COR-L47 (cell line): Measurements from ENCODE around the gene MSTN.
"Not testable (repeated sequence)": the region's sequence is repeated elsewhere in the genome, so short reads cannot be mapped to it uniquely, and the experiment has no call there.

Source experiments
- DNase-seq: peaks from one replicate; lab custom pipeline; 2025; lab: John Stamatoyannopoulos, UW

MSTN gene

GRCh38 chr2:190063624-190064023 is 1.1 kb upstream of the MSTN start:
- no peak for DNase-seq

GRCh38 chr2:190062053-190062452 is 476 bp downstream of the MSTN start:
- no peak for DNase-seq

- no peak for DNase-seq
These were observed 1.9 kb downstream of the MSTN start for GRCh38 chr2:190060626-190061025.

GRCh38 chr2:190060019-190060418 is 2.5 kb downstream of the MSTN start:
- DNase-seq: no peak

GRCh38 chr2:190053426-190053825 is 9.1 kb downstream of the MSTN start:
- no peak for DNase-seq

- no peak for DNase-seq
These were observed 10.2 kb downstream of the MSTN start for GRCh38 chr2:190052307-190052706.

GRCh38 chr2:190051223-190051622 is 11.3 kb downstream of the MSTN start:
- DNase-seq: no peak

GRCh38 chr2:190050001-190050400 is 12.5 kb downstream of the MSTN start:
- no peak for DNase-seq

- DNase-seq: no peak
These were observed 17.7 kb downstream of the MSTN start for GRCh38 chr2:190044866-190045265.

GRCh38 chr2:190043441-190043840 is 19.1 kb downstream of the MSTN start:
- DNase-seq: no peak

- no peak for DNase-seq
These were observed 26.5 kb downstream of the MSTN start for GRCh38 chr2:190036071-190036470.

GRCh38 chr2:190034417-190034816 is 28.1 kb downstream of the MSTN start:
- DNase-seq: not testable (repeated sequence)

- DNase-seq: no peak
These were observed 30.4 kb downstream of the MSTN start for GRCh38 chr2:190031969-190032618.

GRCh38 chr2:190023860-190024259 is 38.7 kb downstream of the MSTN start:
- peak; percentile 73 for DNase-seq

- no peak for DNase-seq
These were observed 41.8 kb downstream of the MSTN start for GRCh38 chr2:190020720-190021119.

- no peak for DNase-seq
These were observed 44.7 kb downstream of the MSTN start for GRCh38 chr2:190017837-190018236.

GRCh38 chr2:190015969-190016368 is 46.6 kb downstream of the MSTN start:
- DNase-seq: not testable (repeated sequence)
